PFSK-1 (cell line): ENCODE data around the gene RDH5.

Experiments used
- FOXP2 ChIP-seq: optimal IDR thresholded peaks from 2 replicates; pipeline ENCODE3; 2011; ENCODE audit warnings: borderline replicate concordance, control low read depth, inconsistent platforms; ENCODE audit not compliant: insufficient read depth; ENCODE audit errors: extremely low read length, extremely low read depth
- POLR2AphosphoS5 ChIP-seq: IDR thresholded peaks from 2 replicates; pipeline ENCODE4 v1.6.1; 2012; ENCODE audit warnings: low read depth, mild to moderate bottlenecking, control low read depth, low read length, moderate library complexity
- TAF1 ChIP-seq: IDR thresholded peaks from 2 replicates; pipeline ENCODE4 v1.6.1; 2012; ENCODE audit warnings: low read length, control low read depth, borderline replicate concordance; ENCODE audit not compliant: insufficient read depth
- TF ChIP-seq, protein P1 (sequence below), 2 experiments: IDR thresholded peaks; 2 replicates each; pipeline versions ENCODE4 v1.6.1 to v1.8.0; 2011 to 2012; ENCODE audit warnings: low read depth in 2 of 2, low read length in 2 of 2, control low read depth in 1 of 2, inconsistent platforms in 1 of 2, mild to moderate bottlenecking in 1 of 2, moderate library complexity in 1 of 2; ENCODE audit not compliant: insufficient read depth in 1 of 2

DNA sequence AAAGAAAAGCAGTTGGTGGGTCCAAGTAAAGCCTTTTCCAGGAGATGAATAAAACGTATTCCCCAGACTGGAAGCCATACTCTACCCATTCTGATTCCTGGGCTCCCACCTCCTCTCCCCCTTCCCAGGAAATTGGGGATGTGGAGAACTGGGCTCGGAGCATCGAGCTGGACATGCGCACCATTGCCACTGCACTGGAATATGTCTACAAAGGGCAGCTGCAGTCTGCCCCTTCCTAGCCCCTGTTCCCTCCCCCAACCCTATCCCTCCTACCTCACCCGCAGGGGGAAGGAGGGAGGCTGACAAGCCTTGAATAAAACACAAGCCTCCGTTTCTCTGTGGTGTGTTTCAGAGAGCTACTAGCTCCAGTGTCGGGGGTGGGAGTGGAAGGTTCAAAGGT lies 822 bp upstream of the RDH5 start:
- TF ChIP-seq, protein P1, sequence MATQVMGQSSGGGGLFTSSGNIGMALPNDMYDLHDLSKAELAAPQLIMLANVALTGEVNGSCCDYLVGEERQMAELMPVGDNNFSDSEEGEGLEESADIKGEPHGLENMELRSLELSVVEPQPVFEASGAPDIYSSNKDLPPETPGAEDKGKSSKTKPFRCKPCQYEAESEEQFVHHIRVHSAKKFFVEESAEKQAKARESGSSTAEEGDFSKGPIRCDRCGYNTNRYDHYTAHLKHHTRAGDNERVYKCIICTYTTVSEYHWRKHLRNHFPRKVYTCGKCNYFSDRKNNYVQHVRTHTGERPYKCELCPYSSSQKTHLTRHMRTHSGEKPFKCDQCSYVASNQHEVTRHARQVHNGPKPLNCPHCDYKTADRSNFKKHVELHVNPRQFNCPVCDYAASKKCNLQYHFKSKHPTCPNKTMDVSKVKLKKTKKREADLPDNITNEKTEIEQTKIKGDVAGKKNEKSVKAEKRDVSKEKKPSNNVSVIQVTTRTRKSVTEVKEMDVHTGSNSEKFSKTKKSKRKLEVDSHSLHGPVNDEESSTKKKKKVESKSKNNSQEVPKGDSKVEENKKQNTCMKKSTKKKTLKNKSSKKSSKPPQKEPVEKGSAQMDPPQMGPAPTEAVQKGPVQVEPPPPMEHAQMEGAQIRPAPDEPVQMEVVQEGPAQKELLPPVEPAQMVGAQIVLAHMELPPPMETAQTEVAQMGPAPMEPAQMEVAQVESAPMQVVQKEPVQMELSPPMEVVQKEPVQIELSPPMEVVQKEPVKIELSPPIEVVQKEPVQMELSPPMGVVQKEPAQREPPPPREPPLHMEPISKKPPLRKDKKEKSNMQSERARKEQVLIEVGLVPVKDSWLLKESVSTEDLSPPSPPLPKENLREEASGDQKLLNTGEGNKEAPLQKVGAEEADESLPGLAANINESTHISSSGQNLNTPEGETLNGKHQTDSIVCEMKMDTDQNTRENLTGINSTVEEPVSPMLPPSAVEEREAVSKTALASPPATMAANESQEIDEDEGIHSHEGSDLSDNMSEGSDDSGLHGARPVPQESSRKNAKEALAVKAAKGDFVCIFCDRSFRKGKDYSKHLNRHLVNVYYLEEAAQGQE (IDR thresholded peaks at IDR 0.05; ENCODE audit: insufficient read depth in 1 of 2, low read depth in 2 of 2, low read length in 2 of 2): no peak
- no peak for TF ChIP-seq TAF1
- TF ChIP-seq FOXP2: no peak
- TF ChIP-seq POLR2AphosphoS5: no peak
